GM12872 (cell line): ENCODE results near the gene VPS33B.

Experiments used
- CTCF ChIP-seq: IDR thresholded peaks from 3 replicates; pipeline ENCODE4 v1.5.1; 2011; ENCODE audit warnings: low read depth, mild to moderate bottlenecking, low read length, moderate library complexity; ENCODE audit not compliant: insufficient read depth

The VPS33B gene

DNA sequence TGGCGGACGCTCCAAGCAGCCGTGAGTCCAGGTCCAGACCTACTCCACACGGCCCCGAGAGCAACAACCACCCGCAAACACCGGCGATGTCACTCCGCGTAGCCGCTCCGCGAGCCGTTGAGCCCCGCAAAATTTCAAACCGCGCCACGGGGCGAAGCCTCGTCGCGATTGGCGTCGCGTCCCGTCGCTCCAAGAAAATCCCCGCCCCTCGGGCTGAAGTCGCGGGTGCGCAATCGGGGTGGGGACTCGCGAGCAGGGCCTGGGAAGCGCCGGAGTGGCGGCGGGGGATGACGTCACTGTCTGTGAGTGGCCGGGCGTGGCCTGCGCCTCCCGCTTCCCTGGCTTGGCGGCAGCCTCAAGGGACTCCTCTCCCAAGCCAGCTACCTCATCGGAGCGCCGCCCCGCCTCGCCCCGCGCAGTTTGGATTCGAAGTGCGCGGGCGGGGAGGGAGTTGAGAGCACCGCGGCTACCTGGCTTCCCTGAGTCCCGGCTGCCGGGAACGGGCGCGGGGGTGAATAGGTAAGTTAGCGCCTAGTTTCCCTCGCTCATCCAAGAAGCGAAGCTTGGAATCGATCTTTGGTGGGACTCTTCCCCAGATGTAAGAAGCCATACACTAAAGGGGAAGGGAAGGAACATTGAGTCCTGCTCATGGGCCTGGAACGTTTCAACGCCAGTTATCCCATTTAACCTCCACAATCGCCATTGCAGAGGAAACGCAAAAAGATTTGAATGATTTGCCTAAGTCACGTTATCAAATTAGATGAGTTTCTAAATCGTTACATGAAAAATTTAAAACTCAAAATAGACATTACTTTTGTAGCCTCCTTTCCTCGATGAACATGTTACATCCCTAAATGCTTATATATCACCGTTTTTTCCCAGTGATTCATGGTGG lies 27.7 kb downstream of the VPS33B start, which contains the start of gene PRC1:
Gene PRC1, minus strand, starts transcription at position 119 of the 895 bp plus-strand sequence. Its CDS starts 118 bp downstream, at position 1.
- TF ChIP-seq CTCF, result no peak

- no peak for TF ChIP-seq CTCF
Measured at GRCh38 chr15:90994059-90994416, 28.4 kb downstream of the VPS33B start.

- no peak for TF ChIP-seq CTCF
Measured at GRCh38 chr15:90991587-90992285, 30.7 kb downstream of the VPS33B start.

GRCh38 chr15:90990446-90990845 lies 31.9 kb downstream of the VPS33B start:
- TF ChIP-seq CTCF, result no peak

- TF ChIP-seq CTCF, result no peak
Measured at GRCh38 chr15:90989040-90989768, 33.2 kb downstream of the VPS33B start.

GRCh38 chr15:90988296-90988695 lies 34.1 kb downstream of the VPS33B start:
- TF ChIP-seq CTCF, result no peak
